Right renal cortex interstitium (tissue), 3 donors: ENCODE data around the gene EGFL7. TPM values are rescaled to one million over a fixed set of nuclear protein-coding genes. Genes with fewer than 3 reads are reported as not detected.
"Not testable (repeated sequence)": the region's sequence is repeated elsewhere in the genome, so short reads cannot be mapped to it uniquely, and the experiment has no call there.

Experiments used
- DNase-seq, 3 donors: peaks; one replicate each; pipeline ENCODE4 v3.0.0-alpha.2; 2013; ENCODE audit warnings: low read depth in 3 of 3, low spot score in 2 of 3
- polyA plus RNA-seq, 3 donors: library from polyadenylated mRNA; unstranded; fragments of 120-200 nt; gene quantifications; one replicate each; pipeline ENCODE4 v1.2.1, GENCODE V29; 2013; ENCODE audit not compliant: insufficient read length in 3 of 3

Gene EGFL7
- polyA plus RNA-seq, 3 donors = 42.9 to 51.6 (median 48.2) TPM

DNA sequence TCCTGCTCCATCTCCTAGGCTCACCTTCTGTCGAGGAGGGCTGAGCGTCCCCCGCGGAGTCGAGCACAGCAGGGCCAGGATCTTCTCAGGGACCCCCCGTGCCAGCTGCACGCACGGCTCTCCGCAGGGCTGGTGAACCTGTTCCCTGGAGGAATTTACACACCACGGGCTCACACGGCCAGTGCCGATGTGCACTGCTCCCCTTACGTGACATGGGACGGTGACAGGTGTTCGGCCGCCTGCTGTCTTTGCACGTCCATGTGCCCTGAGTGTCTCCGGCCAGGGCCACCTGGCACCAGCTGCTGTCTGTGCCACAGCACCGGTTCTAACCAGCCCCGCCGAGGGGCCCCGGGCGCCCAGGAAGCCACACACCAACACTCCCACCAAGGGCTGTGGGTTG, 33.2 kb downstream of the EGFL7 start:
- DNase-seq = no peak

DNA sequence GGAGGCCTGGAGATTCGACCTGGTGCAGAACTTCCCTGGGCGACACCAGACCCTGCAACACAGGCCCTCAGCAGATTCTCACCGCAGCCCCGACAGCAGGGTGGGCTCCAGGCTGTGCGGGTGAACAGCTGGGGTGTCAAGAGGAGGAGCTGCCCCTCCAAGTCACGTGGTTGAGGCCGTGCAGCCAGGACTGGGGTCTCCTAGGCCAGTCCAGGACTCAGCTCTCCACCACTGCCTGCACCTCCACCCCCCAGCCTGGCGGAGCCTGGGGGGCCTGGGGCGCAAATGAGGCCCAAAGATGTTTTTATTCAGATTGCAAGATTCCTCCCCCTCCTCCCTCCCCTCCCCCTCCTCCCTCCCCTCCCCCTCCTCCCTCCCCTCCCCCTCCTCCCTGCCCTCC, 33.8 kb downstream of the EGFL7 start:
- no peak for DNase-seq

DNA sequence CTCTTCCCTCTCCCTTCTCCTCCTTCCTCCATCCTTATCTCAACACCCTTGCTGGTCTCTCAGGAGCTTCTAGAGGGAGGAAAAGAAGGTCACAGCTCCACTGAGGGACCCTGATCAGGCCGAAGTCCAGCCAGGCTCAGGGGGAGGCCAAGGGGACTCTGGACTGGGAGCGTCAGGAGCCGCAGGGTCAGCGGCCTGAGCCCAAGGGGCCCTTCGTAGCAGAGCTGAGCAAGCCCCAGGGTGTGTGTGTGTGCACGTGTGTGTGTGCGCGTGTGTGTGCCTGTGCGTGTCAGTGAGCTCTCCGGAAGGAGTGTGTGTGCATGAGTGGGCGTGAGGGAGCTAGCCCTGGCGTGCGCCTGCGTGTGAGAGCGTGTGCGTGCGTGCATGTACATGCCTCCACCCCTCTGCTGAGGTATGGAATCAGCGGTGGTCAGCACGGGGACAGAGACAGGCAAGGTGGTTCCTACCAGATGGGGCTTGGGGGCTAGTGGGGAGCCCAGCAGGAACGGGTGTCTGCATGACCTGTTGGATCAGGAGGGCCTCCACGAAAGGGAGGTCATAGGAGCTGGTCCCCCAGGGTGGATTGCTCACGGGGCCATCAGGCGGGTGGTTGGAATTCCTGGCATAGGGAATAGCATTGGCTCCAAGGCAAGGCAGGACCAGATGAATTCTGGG, 34.6 kb downstream of the EGFL7 start:
- no peak for DNase-seq

DNA sequence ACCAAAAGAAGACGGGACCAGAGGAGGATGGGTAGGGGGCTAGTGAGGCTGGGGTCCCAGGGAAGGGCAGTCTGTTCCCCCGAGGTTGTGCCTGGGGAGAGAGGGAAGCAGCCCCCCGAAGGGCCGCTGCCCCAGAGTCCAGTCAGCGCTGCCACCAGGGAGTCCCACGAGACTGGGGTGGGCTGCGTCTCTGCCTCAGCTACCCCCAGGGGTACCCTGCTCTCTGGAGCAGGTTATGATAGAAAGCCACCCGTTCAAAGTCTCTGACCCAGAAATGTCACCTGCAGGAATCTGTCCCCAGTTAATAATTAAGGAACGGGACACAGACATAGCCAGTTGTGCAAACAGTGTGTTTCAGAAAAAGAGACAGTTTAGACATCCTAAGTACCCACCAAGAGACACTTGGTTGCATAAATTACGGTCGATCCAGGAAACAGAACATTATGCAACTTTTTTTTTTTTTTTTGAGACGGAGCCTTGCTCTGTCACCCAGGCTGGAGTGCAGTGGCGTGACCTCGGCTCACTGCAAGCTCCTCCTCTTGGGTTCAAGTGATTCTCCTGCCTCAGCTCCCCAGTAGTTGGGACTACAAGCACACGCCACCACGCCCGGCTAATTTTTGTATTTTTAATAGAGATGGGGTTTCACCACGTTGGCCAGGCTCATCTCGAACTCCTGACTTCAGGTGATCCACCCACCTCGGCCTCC, 35.3 kb downstream of the EGFL7 start:
- DNase-seq = no peak

DNA sequence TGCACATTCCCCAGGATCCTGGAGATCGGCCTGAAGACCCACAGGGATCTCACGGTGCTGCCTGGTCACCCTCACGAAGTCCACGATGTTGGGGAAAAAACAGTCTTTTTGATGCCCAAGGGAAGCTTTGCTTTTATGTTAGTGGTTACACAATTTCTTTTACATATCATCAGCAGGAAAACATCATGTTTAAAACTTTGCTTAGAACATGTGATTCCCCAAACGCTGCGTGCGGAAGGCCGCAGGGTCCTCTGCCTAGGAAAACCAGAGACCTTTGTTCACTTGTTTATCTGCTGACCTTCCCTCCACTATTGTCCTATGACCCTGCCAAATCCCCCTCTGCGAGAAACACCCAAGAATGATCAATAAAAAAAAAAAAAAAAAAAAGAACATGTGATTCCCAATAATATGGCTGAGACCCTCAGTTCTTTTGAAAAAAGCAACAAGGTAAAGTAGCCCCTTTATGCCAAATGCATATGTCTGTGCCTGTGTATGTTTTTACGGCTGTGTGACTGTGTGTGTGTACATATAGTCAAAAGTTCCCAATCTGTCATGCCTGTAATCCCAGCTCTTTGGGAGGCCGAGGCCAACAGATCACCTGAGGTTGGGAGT, 36.0 kb downstream of the EGFL7 start:
- DNase-seq = no peak

DNA sequence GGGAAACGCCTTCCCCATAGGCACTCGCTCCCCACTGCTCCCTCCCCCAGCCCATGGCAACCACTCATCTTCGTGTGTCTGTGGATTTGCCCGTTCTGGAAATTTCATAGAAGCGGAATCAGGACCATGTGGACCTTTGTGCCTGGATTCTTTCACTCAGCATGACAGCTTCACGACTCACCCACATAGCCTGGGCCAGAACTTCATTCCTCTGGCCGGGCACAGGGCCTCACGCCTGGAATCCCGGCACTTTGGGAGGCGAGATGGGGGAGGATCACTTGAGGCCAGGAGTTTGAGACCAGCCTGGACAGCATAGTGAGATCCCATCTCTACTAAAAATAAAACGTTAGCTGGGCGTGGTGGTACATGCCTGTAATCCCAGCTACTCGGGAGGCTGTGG, 37.6 kb downstream of the EGFL7 start:
- DNase-seq = no peak

DNA sequence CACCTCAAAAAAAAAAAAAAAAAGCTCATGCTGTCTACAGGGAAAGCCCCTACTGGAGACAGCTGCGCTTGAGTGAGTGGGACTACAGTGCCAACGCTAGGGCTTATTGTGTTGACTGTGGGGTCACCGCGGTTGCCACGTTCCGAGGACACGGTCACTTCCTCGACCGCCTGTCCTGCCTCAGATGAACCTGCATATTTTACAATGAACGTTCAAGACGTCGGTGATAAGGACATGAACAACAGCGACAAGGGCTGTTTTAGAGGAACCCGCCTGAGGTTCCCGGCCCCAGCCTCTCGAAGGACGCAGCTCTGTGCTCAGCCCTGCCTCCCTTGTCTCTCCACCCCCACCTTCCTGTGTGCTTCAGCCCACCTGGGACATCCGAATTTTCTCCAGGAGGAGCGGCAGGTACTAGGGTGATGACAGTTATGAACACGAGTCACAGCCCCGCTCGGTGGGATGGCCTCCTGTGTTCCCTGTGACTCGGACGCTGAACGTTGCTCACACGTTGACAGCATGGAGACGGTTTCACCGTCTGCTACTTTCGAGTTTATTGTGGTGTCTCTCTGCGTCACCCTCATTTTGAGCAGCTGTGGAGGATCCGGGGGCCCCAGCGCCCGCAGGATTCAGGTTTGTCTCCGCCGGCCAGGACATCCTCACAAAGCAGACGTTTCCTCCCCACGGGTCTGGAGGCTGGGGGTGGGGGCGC, 38.4 kb downstream of the EGFL7 start:
- DNase-seq = no peak

DNA sequence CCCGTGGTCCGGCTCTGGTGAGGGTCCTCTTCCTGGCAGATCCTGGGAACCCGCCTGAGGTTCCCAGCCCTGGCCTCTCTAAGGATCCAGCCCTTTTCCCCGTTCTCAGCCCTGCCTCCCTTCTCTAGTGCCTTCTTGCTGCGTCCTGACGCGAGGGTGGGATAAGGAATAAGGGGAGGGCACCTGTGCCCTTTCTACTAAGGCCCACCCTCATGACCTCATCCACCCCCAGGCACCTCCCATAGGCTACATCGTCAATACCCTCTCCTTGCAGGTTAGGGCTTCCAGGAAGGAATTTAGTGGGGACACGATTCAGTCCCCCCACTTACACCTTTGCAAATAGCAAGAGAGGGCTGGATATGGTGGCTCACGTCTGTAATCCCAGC, 38.9 kb downstream of the EGFL7 start:
- no peak for DNase-seq

DNA sequence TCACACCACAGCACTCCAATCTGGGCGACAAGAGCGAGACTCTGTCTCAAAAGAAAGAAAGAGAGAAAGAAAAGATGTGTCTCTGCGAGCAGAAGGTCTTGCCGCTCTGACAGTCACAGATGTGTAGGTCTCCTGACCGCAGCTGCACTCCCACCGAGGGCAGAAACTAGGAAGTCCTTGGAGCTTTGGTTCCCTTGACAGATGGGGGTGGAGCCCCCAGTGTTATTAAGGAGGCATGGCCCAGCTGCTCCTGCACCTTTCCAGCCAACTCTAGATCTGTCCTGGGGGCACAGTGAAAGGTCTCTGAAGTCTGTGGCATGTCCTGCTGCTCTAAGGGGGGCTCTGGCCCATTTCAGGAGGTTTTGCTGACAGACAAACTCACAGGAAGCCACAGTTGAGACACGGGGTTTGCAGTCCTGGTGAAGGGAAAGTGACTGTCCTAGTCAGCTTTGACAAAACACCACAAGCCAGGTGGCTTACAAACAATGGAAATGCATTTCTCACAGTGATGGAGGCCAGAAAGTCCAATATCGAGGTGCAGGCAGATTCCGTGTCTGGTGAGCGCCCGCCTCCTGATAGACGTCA, 40.7 kb downstream of the EGFL7 start:
- DNase-seq = no peak

DNA sequence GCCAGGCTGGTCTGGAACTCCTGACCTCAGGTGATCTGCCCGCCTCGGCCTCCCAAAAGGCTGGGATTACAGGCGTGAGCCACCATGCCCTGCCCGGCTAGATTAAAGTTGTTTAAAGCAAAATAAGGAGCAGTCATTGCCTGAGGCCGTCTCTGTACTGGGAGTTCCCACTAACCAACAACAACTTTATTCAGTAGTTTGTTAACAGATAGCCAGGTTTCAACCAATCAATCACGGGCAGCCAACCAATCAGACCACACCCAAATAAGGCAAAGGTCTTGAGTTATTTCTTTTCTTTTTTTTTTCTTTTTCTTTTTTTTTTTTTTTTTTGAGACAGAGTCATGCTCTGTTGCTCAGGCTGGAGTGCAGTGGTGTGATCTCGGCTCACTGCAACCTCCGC, 42.0 kb downstream of the EGFL7 start:
- not testable (repeated sequence) for DNase-seq

DNA sequence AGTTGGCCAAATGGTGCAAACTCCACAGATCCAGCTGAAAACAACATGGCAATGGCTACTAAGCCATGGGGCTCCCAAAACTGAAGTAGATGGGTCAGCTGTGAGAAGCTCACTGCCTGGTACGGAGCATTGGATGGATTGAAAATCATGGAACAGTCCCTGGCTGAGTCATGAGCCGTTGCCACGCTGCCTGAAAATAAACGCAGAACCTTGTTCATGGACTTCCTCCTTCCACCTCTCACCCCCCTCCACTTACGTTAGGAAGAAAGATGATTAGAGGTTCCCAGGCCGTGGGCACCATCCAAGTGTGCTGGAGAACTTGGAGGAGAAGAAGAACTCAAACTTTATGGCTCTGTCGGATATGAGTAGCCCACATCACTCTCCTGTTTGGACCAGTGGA, 42.8 kb downstream of the EGFL7 start:
- DNase-seq = no peak

DNA sequence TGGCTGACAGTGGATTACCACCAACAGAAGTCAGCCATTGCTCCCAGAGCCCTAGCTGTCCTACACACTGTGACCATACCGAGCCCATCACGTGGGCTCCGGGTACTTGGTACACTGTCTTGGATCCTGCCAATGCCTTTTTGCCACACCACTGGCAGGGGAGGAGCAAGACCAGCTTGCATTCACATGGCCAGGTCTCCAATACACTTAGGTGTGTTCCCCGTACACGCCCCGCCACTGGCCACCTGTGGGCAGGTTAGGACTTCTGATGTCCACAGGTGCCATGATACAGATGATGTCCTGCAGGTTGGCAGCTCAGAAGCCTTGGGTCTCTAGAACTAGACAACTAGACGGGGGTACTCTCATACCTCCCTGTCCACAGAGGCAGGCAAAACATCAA, 44.3 kb downstream of the EGFL7 start:
- DNase-seq = no peak

DNA sequence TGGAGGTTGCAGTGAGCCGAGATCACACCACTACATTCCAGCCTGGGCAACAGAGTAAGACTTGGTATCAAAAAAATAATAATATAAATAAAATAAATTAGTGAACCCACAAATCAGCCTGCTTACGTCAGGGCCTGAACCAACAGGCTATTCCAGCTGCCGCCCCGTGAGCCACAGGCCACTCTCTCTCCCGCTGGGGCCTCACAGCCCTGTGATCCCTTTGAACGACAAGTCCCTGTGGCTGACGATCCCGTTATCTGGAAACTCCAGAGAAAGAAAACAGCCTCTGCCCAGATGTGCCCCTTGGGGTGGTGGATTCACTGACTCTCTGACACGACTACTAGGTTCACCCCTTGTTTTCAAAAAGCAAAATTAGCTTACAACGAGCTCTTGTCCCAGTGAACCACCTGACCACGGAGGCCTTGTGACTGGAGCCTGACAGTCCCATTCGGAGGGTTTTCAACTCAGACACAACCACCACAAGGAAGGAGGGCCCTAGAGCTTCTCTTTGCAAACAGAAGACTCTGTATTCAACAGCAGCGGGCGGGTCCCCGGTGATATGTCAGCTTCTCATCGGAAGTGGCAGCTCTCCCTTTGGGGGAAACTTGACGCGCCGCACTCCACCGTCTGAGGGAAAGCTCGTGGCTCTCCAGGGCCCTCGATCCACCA, 45.3 kb downstream of the EGFL7 start:
- DNase-seq = no peak

DNA sequence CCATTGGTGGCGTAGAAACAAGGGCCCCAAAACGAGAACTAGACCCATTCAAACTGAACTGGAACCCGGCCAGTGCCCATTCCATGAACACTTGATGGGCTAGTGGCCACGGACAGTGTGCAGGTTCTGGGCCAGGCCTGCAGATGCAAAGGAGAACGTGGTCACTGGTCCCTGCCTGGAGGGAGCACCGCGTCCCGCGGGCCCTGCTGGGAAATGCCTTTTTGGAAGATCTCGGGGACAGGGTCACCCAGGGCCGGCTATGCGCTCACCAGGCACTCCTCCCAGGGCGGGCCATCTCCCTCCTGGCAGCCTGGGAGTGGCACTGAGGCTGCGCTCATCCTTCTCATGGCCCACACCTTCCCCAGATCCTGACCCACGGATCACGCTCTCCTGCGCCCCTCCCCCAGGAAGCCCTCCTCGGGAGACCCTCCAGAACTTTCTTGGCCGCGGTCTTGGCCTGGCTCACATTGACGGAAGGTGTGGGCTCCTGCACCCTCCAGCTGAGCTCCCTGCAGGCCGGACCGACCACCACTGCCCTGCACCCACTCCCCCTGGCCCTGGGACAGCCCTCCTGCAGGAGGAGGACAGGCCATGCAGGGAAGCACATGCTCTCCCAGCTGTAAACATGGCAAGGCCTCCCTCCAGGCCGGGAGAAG, 46.9 kb downstream of the EGFL7 start:
- DNase-seq = no peak

DNA sequence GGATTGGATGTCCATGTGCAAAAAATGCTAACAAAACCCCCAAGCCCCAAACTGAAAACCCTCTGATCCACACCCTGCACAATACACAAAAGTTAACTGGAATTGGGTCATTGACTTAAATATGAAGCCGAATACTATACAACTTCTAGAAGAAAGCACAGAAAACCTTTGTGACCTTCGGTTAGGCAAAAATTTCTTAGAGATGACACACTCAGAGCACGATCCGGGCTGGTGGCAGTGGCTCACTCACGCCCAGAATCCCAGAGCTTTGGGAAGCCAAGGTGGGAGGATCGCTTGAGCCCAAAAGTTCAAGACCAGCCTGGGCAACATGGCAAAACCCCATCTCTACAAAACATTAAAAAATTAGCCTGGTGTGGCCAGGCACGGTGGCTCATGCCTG, 47.8 kb downstream of the EGFL7 start:
- DNase-seq = no peak

DNA sequence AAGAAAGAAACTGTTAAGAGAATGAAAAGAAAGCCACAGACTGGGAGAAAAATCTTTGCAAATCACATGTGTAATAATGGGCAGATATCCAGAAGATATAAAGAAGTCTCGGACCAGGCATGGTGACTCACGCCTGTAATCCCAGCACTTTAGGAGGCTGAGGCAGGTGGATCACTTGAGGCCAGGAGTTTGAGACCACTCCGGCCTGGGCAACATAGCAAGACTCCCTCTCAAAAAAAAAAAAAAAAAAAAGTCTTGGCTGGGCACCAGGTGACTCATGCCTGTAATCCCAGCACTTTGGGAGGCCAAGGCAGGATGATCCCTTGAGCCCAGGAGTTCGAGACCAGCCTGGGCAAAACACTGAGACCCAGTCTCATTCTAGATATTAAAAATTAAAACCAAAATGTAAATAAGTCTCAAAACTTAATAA, 48.5 kb downstream of the EGFL7 start:
- not testable (repeated sequence) for DNase-seq

DNA sequence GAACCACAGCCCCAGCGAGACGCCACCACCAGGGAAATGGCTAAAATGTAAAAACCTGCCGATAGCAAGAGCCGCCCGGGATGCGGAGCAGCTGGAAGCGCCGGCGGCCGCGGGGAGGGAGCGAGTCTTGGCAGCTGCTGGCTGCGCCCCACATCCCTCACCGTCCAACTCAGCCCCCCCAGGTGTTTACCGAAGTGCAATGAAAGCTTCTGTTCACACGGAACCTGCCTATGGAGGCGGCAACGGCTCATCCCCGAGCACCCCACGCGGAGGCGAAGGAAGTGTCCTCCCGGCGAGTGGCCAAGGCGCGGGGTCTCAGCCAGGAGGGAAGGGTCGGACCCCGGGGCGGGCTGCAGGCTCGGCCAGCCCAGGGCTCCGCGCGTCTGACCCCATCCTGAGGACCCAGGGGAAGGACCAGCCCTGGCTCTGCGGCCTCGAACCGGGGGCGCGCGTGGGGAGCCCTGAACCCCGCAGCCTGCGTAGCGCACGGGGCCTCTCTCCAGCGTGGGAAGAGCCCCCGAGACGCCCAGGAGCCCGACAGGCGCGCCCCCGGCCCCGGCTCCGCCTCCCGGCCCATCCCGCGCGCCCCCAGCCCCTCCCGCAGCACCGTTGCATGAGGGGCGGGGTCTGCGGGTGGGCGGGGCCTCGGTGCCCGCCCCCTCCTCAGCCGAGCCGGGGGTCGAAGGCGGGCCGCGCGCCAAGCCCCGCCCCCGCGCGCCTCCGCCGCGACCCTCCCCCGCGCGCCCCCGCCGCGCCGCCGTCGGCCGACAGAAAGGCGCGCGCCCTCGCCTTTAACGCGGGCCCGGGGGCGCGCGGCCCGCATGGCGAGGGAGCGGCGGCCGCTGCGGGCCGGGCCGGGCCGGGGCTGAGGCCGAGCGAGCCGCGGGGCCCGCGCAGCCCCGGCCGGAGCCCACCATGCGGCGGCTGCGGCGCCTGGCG, 49.3 kb downstream of the EGFL7 start, which contains the start of gene DIPK1B:
Gene DIPK1B, plus strand, starts transcription at position 822 of the 939 bp plus-strand sequence. Its CDS starts 94 bp downstream, at position 916.
- no peak for DNase-seq

DNA sequence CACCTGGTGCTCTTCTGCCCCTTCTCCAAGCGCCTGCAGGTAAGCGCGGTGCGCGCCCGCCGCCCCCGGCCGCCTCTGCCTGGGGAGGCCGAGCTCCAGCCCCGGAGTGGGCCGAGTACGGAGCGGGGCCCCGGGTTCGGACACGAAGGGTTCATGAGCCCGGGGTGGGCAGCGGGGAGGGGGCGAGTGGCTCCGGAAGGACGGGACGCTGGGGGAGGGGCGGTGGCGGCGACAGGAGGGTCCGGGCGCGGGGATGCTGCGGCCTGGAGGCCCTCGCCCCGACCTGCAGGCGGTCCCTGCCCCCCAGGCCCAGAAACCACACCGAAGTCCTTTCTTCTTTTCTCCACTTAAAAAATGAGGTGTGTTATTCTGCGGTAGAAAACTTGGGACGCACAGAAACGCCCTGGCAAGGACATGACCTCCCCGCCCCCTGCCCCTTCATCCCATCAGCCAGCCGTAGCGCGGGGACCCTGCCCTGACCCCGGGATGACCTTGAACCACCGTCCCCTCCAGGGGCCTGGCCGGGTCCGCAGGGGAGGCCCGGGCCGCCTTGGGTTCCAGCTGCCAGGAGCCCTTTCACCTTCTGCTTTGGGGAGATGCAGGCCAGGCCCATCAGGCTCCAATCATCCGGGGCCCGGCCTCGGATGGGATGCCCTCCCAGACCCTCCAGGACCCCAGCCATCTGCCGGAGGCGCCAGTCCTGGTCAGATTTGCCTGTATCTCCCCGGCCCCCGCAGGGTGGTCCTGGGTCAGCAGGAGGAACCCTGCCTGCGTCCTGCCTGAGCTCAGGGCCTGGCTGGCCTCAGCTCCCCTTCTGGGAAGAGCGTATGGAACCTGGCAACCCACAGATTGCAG, 50.2 kb downstream of the EGFL7 start:
- no peak for DNase-seq
